A673 (cell line): ENCODE data around the gene GIMAP8. TPM values are rescaled to one million over a fixed set of nuclear protein-coding genes. Genes with fewer than 3 reads are reported as not detected.
"Not testable (repeated sequence)": the region's sequence is repeated elsewhere in the genome, so short reads cannot be mapped to it uniquely, and the experiment has no call there.

Source experiments
- BruUV-seq: library from RNA; stranded (reverse); fragments of 400-500 nt; replicated peaks from 2 replicates; lab custom pipeline; 2021; lab: Mats Ljungman, UMichigan
- CTCF ChIA-PET: fragments of 300-600 bp; sonication (Branson Sonifier 250); formaldehyde crosslinking; loops from one replicate; lab custom pipeline; 2022; ENCODE audit warnings: antibody characterized with exemption; lab: Charles Lee
- POLR2A ChIA-PET: fragments of 300-600 bp; sonication (Branson Sonifier 250); formaldehyde crosslinking; loops from one replicate; lab custom pipeline; 2022; ENCODE audit warnings: antibody characterized with exemption; ENCODE audit not compliant: low non-redundant PET; lab: Charles Lee
- DNase-seq: peaks from one replicate; pipeline ENCODE4 v3.0.0-alpha.2; 2015; ENCODE audit warnings: low spot score
- H3K27ac ChIP-seq: fragments of 200-600 bp; sonication (generic); 2 replicates; pipeline ENCODE4 v1.5.1; 2016; ENCODE audit warnings: mixed run types, low read depth, mild to moderate bottlenecking, mixed read lengths, antibody characterized with exemption, low read length; ENCODE audit not compliant: poor library complexity, severe bottlenecking
- H3K27me3 ChIP-seq: fragments of 200-600 bp; sonication (generic); replicated peaks from 2 replicates; pipeline ENCODE4 v1.6.1; 2017; ENCODE audit warnings: mixed run types, low read depth, mild to moderate bottlenecking, mixed read lengths, antibody characterized with exemption, low read length; ENCODE audit not compliant: insufficient read depth, poor library complexity
- H3K36me3 ChIP-seq: fragments of 200-600 bp; sonication (generic); 2 replicates; pipeline ENCODE4 v1.6.1; 2016; ENCODE audit warnings: mixed run types, mild to moderate bottlenecking, mixed read lengths, antibody characterized with exemption, low read length; ENCODE audit not compliant: insufficient read depth, poor library complexity, severe bottlenecking
- H3K4me1 ChIP-seq: fragments of 200-600 bp; sonication (generic); 2 replicates; pipeline ENCODE4 v1.6.1; 2017; ENCODE audit warnings: mixed run types, mild to moderate bottlenecking, mixed read lengths, antibody characterized with exemption, low read length; ENCODE audit not compliant: insufficient read depth, poor library complexity, severe bottlenecking
- H3K4me3 ChIP-seq: fragments of 200-600 bp; sonication (generic); 2 replicates; pipeline ENCODE4 v1.5.1; 2016; ENCODE audit warnings: low read depth, mixed run types, mild to moderate bottlenecking, mixed read lengths, low read length; ENCODE audit not compliant: poor library complexity, severe bottlenecking
- H3K9me3 ChIP-seq: fragments of 200-600 bp; sonication (generic); 2 replicates; pipeline ENCODE4 v1.6.1; 2016; ENCODE audit warnings: mixed run types, low read depth, mild to moderate bottlenecking, mixed read lengths, antibody characterized with exemption, low read length; ENCODE audit not compliant: poor library complexity, severe bottlenecking
- CTCF ChIP-seq: fragments of 300-800, 200-600 bp; sonication (generic); conservative IDR thresholded peaks from 2 replicates; pipeline ENCODE4 v1.5.1; 2017; ENCODE audit warnings: low read depth, mild to moderate bottlenecking, antibody characterized with exemption, low read length, moderate library complexity, mixed read lengths
- EZH2 ChIP-seq: fragments of 200-600 bp; sonication (generic); IDR thresholded peaks from 2 replicates; pipeline ENCODE4 v1.6.1; 2017; ENCODE audit warnings: borderline replicate concordance, low read depth, mild to moderate bottlenecking, mixed read lengths, antibody characterized with exemption, low read length; ENCODE audit not compliant: poor library complexity, severe bottlenecking
- intact Hi-C: fragments of 100-400 bp; cut with micrococcal nuclease; formaldehyde crosslinking; loops from one replicate; pipeline ENCODE4 v1.10.0; 2022; ENCODE audit not compliant: unreplicated experiment
- total RNA-seq: library from RNA; stranded (reverse); gene quantifications from 2 replicates; pipeline ENCODE4 v1.2.3, GENCODE V29; 2021

GIMAP8 gene
- total RNA-seq, 1 experiment from 2014 or later = not detected

GRCh38 chr7:150487625-150488024 is 37.2 kb downstream of the GIMAP8 start:
- H3K4me1 ChIP-seq = no peaks in the 10 kb centered on the region
- no TSS peak for BruUV-seq
- intact Hi-C loops = no loop called here
- DNase-seq = no peak
- H3K36me3 ChIP-seq = no peaks in the 10 kb centered on the region
- H3K27ac ChIP-seq = no peak overlapping the region
- H3K4me3 ChIP-seq = no peak overlapping the region
- CTCF ChIA-PET = no interaction called here
- no peaks in the 10 kb centered on the region for H3K27me3 ChIP-seq
- POLR2A ChIA-PET = no interaction called here
- TF ChIP-seq EZH2 (no peak), CTCF (no peak)
- H3K9me3 ChIP-seq = no peaks in the 10 kb centered on the region

GRCh38 chr7:150489782-150490181 is 39.4 kb downstream of the GIMAP8 start:
- BruUV-seq = no TSS peak
- Histone ChIP-seq H3K4me1 (no peaks in the 10 kb centered on the region), H3K27me3 (no peaks in the 10 kb centered on the region), H3K27ac (no peak overlapping the region), H3K36me3 (no peaks in the 10 kb centered on the region), H3K9me3 (no peaks in the 10 kb centered on the region), H3K4me3 (no peak overlapping the region)
- ChIA-PET POLR2A (interaction anchor here (0.6 kb wide), 1 partner anchor 79 kb away, joined by 3 read pairs; no protein-coding TSS in a partner anchor), CTCF (no interaction called here)
- DNase-seq = no peak
- TF ChIP-seq EZH2 (no peak), CTCF (no peak)
- intact Hi-C loops = no loop called here

- POLR2A ChIA-PET, H3K4me1 ChIP-seq, DNase-seq, intact Hi-C loops, H3K27ac ChIP-seq, CTCF ChIA-PET, BruUV-seq, H3K36me3 ChIP-seq, H3K27me3 ChIP-seq, H3K9me3 ChIP-seq, H3K4me3 ChIP-seq: not testable (repeated sequence)
These were observed 43.0 kb downstream of the GIMAP8 start for GRCh38 chr7:150493442-150493841.

- Histone ChIP-seq H3K27ac (no peak overlapping the region), H3K4me3 (no peak overlapping the region), H3K36me3 (no peaks in the 10 kb centered on the region), H3K27me3 (no peaks in the 10 kb centered on the region), H3K9me3 (no peaks in the 10 kb centered on the region), H3K4me1 (no peaks in the 10 kb centered on the region)
- TF ChIP-seq EZH2 (no peak), CTCF (no peak)
- ChIA-PET POLR2A (no interaction called here), CTCF (no interaction called here)
- DNase-seq = no peak
- intact Hi-C loops = no loop called here
- no TSS peak for BruUV-seq
These were observed 52.1 kb downstream of the GIMAP8 start for GRCh38 chr7:150502519-150502918.
